ENCODE measurements around the gene ANKRD13C. TPM values are rescaled to one million over a fixed set of nuclear protein-coding genes. Genes with fewer than 3 reads are reported as not detected.
"Not testable (repeated sequence)": the region's sequence is repeated elsewhere in the genome, so short reads cannot be mapped to it uniquely, and the experiment has no call there.

ANKRD13C gene
- total RNA-seq, result 11.8 TPM
- long read RNA-seq, full-length matches to known transcripts, result 8 of 16 reads
- long read RNA-seq, partial matches to known transcripts, result 3 of 16 reads
- long read RNA-seq, other reads (novel, unspliced or antisense), result 5 of 16 reads

GRCh38 chr1:70354332-70355110 is at the start of gene ANKRD13C:
Gene ANKRD13C (minus strand): TSS chr1:70354722. CDS start chr1:70354408, 314 bp downstream.
- intact Hi-C loops (cut with DNase I), result loop anchor here (2.0 to 10.0 kb wide), 2 partner anchors 56 to 130 kb away; partner anchors contain the start of genes CTH and SRSF11
- DNase-seq (ENCODE audit: low spot score), result peak; percentile 95

DNA sequence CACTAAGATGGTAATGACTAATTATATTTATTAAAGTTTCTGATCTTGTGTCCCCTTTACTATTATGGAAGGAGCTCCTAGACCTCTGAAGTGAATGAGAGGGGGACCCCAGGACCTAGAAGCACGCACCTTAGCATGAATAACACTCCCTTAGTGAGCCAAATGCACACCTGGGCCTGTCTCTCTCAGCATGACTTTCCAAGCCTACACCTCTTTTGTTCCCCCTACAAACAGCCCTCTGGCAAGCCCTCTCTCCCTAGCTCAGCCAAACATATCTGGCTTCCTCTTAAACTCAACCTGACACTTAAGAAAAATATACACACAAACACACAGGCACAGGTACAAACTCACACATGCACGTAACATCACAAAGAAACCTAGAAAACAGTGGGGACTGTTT is 49.2 kb upstream of the ANKRD13C start:
- no peak for DNase-seq (ENCODE audit: low spot score)

DNA sequence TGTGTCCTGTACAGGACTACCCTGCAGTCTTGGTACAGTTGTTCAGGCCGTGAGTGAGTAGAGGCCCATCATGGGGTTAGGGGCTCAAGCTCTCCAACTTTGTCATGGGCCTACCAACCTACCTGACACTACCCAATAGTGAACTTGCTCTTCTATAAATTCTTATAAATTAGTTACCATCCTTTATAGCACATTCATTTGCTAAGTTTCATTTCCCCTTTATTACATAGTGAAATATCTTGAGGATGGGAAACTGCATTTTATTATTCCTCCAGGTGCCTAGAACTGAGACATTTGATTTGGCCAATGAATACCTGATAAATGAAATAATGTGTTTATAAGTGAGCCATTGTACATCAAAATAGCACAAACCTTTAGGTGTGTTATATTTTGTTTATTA is 47.5 kb upstream of the ANKRD13C start:
- intact Hi-C loops (cut with DNase I), result no loop called here
- no peak for DNase-seq (ENCODE audit: low spot score)

More for the DNA sequence above, 49.2 kb upstream of the ANKRD13C start:
- intact Hi-C loops (cut with DNase I), result no loop called here

GRCh38 chr1:70400335-70400734 is 45.8 kb upstream of the ANKRD13C start:
- DNase-seq (ENCODE audit: low spot score), result no peak
- intact Hi-C loops (cut with DNase I), result no loop called here

DNA sequence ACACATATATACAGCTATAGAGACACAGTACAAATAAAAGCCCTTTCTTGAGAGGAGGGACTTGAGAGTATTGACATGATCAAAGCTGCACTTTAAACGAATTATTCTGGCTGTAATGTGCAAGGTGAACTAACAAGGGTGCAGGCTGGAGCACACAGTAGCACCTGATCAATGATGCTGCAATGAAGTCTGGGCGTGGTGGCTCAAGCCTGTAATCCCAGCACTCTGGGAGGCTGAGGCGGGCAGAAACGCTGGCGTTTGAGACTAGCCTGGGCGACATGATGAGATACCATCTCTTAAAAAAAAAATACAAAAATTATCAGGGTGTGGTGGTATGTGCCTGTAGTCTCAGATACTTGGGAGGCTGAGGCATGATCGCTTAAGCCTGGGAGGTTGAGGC is 42.5 kb upstream of the ANKRD13C start:
- intact Hi-C loops (cut with DNase I), result no loop called here
- no peak for DNase-seq (ENCODE audit: low spot score)

DNA sequence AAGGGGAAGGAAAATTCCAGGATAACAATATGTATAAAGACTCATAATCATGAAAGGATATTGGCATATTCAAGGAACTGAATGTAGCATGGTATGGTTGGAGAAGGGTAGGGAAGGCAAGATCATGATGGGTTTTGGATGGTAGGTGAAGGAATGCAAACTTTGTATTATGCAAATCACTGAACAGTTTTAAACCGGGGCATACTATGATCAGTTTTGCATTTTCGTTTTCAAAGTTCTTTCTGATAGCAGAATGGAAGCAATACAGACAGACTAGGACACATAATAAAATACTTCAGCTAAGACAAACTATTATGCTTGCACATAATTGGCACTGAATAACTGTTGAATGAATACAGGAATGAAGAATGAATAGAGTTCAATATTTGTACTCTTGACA is 42.1 kb upstream of the ANKRD13C start:
- intact Hi-C loops (cut with DNase I), result no loop called here
- no peak for DNase-seq (ENCODE audit: low spot score)

DNA sequence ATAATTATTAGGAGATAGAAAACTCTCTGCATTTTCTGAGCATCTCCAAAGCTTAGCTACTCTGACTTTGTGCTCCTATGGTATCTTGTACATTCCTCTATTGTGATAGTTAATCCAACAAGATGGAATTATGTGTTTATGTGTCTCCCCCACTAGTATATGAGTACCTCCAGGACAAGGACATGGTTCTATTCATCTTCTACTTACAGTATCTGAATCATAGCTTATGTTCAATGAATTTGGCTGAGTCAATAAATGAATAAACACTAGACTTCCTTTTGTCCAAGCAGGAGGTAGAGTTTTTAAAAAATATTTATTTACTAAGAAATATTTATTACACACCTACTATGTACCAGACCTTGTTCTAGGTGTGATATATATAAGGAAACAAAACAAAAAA is 38.1 kb upstream of the ANKRD13C start:
- intact Hi-C loops (cut with DNase I), result no loop called here
- no peak for DNase-seq (ENCODE audit: low spot score)

DNA sequence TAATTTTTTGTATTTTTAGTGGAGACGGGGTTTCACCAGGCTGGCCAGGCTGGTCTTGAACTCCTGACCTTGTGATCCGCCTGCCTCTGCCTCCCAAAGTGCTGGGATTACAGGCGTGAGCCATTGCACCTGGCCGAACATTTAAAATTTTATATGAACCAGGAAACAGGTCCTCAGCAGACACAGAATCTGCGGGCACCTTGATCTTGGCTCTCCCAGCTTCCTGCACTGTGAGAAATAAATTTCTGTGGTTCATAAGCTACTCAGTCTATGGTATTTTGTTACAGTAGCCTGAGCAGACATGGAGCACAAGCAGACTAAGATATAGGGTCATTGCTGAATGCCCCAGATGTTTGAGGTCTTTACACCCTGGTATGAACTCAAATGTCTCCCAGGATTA is 33.0 kb upstream of the ANKRD13C start:
- no peak for DNase-seq (ENCODE audit: low spot score)
- intact Hi-C loops (cut with DNase I), result no loop called here

GRCh38 chr1:70386121-70386520 is 31.6 kb upstream of the ANKRD13C start:
- intact Hi-C loops (cut with DNase I), result no loop called here
- no peak for DNase-seq (ENCODE audit: low spot score)

GRCh38 chr1:70385477-70385876 is 31.0 kb upstream of the ANKRD13C start:
- intact Hi-C loops (cut with DNase I), result no loop called here
- DNase-seq (ENCODE audit: low spot score), result no peak

DNA sequence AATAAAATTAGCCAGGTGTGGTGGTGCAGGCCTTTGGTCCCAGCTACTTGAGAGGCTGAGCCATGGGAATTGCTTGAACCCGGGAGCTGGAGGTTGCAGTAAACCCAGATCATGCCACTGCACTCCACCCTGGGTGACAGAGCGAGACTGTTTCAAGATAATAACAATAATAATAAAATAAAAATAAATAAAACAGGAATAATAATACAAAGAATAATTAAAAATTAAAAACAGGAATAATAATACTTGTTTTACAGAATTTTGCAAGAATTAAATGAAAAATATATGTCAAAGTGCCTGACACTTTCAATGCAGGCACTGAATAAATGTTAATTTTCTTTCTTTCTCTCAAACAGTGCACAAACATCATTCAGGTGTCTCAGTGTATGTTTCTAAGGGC is 30.0 kb upstream of the ANKRD13C start:
- DNase-seq (ENCODE audit: low spot score), result no peak
- intact Hi-C loops (cut with DNase I), result no loop called here

- no peak for DNase-seq (ENCODE audit: low spot score)
- intact Hi-C loops (cut with DNase I), result no loop called here
These were observed 29.0 kb upstream of the ANKRD13C start for GRCh38 chr1:70383483-70383882.

DNA sequence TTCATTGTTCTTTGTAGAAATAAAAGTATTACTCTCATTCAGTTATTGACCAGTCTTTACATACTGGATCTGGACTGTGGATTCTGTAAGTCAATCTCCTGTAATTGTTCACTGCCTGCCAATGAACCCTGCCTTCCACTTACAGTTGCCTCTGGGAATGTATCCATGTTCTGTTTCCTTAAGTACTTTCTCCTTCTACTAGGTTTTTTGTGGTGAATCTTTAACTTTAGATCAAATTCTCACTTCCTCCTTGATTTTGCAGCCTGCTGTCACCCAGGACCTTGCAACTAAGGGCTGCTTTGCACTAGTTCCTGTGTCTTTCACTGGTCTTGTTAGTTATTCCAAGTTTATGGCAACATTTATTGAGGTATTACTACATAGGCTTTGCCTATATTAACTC is 28.2 kb upstream of the ANKRD13C start:
- intact Hi-C loops (cut with DNase I), result no loop called here
- no peak for DNase-seq (ENCODE audit: low spot score)

DNA sequence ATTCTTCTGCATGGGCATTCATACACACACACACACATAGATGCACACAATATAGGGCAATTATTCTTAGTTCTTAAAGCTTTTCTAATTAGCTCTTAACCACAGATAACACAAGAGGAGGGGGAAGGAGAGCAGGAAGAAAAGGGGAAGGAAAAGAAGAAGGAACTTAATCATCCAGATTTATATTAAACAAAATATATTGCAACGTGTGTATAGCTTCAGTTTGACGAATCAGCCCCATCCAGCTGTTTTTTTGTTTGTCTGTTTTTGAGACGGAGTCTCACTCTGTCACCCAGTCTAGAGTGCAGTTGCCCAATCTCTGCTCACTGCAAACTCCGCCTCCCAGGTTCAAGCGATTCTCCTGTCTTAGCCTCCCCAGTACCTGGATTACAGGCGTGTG is 21.7 kb upstream of the ANKRD13C start:
- no peak for DNase-seq (ENCODE audit: low spot score)
- intact Hi-C loops (cut with DNase I), result no loop called here

DNA sequence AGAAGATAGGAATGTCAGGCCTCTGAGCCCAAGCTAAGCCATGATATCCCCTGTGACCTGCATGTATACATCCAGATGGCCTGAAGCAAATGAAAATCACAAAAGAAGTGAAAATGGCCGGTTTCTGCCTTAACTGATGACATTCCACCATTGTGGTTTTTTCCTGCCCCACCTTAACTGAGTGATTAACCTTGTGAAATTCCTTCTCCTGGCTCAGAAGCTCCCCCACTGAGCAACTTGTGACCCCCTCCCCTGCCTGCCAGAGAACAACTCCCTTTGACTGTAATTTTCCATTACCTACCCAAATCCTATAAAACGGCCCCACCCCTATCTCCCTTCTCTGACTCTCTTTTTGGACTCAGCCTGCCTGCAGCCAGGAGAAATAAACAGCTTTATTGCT is 19.1 kb upstream of the ANKRD13C start:
- DNase-seq (ENCODE audit: low spot score), result not testable (repeated sequence)
- intact Hi-C loops (cut with DNase I), result loop anchor here (5.0 kb wide), 1 partner anchor 49 kb away; no protein-coding TSS in a partner anchor

DNA sequence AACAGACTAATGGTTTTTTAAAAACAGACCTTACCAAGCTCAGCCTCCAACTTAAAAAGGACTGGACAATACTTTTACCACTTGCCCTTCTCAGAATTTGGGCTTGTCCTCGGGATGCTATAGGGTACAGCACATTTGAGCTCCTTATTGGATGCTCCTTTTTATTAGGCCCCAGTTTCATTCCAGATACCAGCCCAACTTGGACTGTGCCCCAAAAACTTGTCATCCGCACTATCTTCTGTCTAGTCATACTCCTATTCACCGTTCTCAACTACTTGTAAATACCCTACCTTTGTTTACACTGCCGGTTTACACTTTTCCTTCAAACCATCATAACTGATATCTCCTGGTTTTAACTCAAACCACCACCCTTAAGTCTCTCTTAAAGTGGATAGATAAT is 17.9 kb upstream of the ANKRD13C start:
- DNase-seq (ENCODE audit: low spot score), result no peak
- intact Hi-C loops (cut with DNase I), result loop anchor here (5.0 kb wide), 1 partner anchor 50 kb away; no protein-coding TSS in a partner anchor

DNA sequence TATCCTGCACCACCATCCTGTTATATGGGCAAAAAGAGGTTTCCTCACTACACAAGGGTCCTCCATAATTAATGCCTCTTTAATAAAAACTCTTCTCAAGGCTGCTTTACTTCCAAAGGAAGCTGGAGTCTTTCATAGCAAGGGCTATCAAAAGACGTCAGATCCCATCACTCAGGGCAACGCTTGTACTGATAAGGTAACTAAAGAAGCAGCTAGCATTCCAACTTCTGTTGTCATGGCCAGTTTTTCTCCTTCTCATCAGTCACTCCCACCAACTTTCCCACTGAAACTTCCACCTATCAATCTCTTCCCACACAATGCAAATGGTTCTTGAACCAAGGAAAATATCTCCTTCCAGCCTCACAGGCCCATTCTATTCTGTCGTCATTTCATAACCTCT is 17.1 kb upstream of the ANKRD13C start:
- intact Hi-C loops (cut with DNase I), result loop anchor here (5.0 kb wide), 1 partner anchor 51 kb away; no protein-coding TSS in a partner anchor
- not testable (repeated sequence) for DNase-seq (ENCODE audit: low spot score)

DNA sequence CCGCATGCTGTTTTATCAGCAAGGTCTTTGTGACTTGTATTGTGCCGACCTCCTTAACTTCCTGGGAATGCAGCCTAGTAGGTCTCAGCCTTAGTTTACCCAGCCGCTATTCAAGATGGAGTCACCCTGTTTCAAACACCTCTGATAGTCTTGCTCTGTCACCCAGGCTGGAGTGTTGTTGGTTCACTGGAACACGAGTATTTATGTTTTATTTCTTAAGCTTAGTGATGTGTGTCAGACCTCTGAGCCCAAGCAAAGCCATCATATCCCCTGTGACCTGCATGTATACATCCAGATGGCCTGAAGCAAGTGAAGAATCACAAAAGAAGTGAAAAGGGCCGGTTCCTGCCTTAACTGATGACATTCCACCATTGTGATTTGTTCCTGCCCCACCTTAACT is 12.9 kb upstream of the ANKRD13C start:
- DNase-seq (ENCODE audit: low spot score); intact Hi-C loops (cut with DNase I): not testable (repeated sequence)

GRCh38 chr1:70366997-70367396 is 12.5 kb upstream of the ANKRD13C start:
- intact Hi-C loops (cut with DNase I), result not testable (repeated sequence)

DNA sequence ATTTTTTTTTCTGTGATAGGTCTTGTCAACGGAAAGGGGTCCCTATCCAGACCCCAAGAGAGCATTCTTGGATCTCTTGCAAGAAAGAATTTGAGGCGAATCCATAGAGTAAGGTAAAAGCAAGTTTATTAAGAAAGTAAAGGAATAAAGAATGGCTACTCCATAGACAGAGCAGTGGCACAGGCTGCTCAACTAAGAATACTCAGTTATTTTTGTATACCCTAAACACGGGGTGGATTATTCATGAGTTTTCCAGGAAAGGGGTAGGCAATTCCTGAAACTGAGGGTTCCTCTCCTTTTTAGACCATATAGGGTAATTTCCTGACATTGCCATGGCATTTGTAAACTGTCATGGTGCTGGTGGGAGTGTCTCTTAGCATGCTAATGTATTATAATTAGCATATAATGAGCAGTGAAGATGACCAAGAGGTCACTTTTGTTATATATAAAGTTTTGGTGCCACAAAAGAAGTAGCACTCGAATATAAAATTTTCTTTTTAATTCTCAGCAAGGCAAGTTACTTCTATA is 12.0 kb upstream of the ANKRD13C start:
- intact Hi-C loops (cut with DNase I), result not testable (repeated sequence)

More at GRCh38 chr1:70366997-70367396, 12.5 kb upstream of the ANKRD13C start:
- not testable (repeated sequence) for DNase-seq (ENCODE audit: low spot score)

DNA sequence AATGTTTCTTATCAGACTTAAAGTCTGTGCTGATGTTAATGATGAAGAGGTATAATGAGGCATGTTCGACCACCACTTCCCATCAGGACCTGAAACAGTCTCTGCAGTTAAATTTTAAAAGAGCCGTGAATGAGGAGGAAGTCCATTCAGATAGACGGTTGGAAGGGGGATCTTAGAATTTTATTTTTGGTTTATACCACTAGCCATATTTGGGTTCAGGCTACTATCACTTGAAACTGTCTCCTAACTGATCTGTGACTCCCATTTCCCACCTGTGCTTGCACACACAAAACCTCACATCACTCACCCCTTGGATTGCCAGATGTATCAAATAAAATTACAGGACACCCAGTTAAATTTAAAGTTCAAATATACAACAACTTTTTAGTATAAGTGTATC is 9.9 kb upstream of the ANKRD13C start:
- intact Hi-C loops (cut with DNase I), result no loop called here
- no peak for DNase-seq (ENCODE audit: low spot score)

More for the DNA sequence above, 12.0 kb upstream of the ANKRD13C start:
- not testable (repeated sequence) for DNase-seq (ENCODE audit: low spot score)

Data from cardiac septum (tissue), 1 donor.